Hippocampal formation (tissue), 2 donors: ENCODE measurements around the gene PIGZ.

Experiments
- DNase-seq, 2 donors: peaks; one replicate each; lab custom pipeline; 2025; lab: John Stamatoyannopoulos, UW

The PIGZ gene

DNA sequence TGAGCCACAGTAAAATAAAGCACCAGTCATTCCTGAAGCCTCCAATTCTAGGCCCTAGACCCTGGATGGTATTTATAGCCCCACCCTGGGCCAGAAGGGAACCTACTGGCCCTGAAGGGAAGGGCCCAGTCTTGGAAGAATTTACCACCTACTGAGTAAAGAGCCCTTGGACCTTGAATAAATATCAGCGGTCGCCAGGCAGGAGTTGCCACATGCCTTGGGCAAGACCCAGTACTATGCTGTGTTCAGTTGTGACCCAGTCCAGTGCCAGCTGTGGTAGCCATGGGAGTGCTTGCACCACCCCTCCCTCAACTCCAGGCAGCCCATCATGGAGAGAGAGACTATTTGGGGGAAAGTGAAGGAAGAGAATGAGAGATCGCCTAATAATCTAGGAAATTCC is 53.3 kb downstream of the PIGZ start:
- DNase-seq: no peak

DNA sequence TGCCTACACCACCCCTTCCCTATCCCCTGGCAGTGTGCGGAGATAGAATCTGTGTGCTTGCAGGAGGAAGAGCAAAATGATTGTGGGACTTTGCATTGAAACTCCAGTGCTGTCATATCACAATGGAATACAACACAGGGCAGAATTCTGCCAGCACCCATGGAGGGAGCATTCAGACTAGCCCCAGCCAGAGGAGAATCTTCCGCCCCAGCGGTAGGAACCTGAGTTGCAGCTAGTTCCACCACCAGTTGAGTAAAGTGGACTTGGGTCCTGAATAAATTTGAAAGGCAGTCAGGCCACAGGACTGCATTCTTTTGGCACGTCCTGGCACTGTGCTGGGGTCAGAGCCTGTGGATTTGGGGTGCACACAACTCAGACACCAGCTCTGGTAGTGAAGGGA is 53.8 kb downstream of the PIGZ start:
- DNase-seq: no peak

DNA sequence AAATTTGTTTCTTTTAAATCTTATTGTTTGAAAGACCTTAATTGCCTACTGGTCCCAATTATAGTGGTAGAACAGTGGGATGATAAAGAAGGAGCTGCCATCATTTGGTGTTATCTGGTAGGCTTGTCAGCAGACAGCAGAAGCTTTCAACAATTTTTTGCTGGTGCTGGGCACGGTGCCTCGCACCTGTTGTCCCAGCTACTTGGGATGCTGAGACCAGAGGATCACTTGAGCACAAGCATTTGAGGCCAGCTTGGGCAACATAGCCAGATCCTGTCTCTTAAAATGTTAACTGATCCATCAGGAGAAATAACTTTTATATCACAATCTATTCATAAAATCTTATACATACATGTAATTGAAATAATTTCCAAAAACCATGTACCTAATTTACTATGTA is 64.9 kb downstream of the PIGZ start:
- DNase-seq: no peak

DNA sequence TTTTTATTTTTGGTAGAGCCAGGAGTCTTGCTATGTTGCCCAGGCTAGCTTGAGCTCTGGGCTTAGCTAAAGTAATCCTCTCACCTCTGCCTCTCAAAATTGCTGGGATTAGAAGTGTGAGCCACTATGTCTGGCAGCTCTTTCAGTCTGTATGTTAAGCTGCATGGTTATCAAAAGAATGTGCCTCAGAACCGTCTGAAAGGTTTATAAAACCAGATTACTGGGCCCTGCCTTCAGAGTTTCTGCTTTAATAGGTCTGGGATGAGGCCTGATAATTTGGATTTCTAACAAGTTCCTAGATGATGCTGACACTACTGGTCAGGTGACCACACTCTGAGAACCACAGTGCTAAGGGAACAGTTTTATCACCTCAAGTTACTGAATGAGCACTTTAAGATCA is 66.3 kb downstream of the PIGZ start:
- DNase-seq: no peak

DNA sequence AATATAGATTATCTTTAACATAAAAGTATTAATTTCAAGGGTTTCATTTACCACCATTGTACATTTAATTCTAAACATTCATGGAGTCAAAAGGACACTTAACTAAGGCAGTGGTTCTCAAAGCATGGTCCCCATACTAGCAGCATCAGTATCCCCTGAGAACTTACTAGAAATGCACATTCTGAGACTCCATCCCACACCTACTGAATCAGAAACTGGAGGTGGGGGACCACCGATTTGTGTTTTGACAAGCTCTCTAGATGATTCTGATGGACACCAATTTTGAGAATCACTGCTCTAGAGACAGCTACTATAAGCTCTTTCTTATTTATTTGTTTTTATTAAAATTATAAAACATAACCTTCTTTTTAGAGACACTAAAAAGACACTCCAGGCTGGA is 66.9 kb downstream of the PIGZ start:
- DNase-seq: no peak
